HEK293 (cell line): Measurements from ENCODE around the gene LDLR.

Experiments used
- CTCF ChIP-seq: fragments of 450-650 bp; formaldehyde crosslinking; IDR thresholded peaks from 2 replicates; pipeline ENCODE4 v1.5.1; 2016; ENCODE audit warnings: missing biosample characterization, missing genetic modification characterization
- GFI1B ChIP-seq: fragments of 450-650 bp; formaldehyde crosslinking; IDR thresholded peaks from 2 replicates; pipeline ENCODE4 v1.5.1; 2016; ENCODE audit warnings: missing biosample characterization, missing genetic modification characterization
- PATZ1 ChIP-seq: fragments of 450-650 bp; formaldehyde crosslinking; IDR thresholded peaks from 2 replicates; pipeline ENCODE4 v1.5.1; 2016; ENCODE audit warnings: missing biosample characterization, missing genetic modification characterization
- TSHZ1 ChIP-seq: fragments of 450-650 bp; formaldehyde crosslinking; IDR thresholded peaks from 2 replicates; pipeline ENCODE4 v1.5.1; 2016; ENCODE audit warnings: missing biosample characterization, missing genetic modification characterization, borderline replicate concordance
- ZBTB11 ChIP-seq: fragments of 450-650 bp; formaldehyde crosslinking; conservative IDR thresholded peaks from 2 replicates; pipeline ENCODE4 v1.5.1; 2016; ENCODE audit warnings: low read depth, missing biosample characterization, missing genetic modification characterization
- ZBTB17 ChIP-seq: fragments of 450-650 bp; formaldehyde crosslinking; IDR thresholded peaks from 2 replicates; pipeline ENCODE4 v1.5.1; 2016; ENCODE audit warnings: missing biosample characterization, missing genetic modification characterization
- ZBTB7A ChIP-seq: fragments of 450-650 bp; formaldehyde crosslinking; IDR thresholded peaks from 2 replicates; pipeline ENCODE4 v1.5.1; 2016; ENCODE audit warnings: low read depth, missing biosample characterization, missing genetic modification characterization
- ZNF560 ChIP-seq: fragments of 450-650 bp; formaldehyde crosslinking; IDR thresholded peaks from 2 replicates; pipeline ENCODE4 v1.5.1; 2017; ENCODE audit warnings: missing biosample characterization, missing genetic modification characterization, borderline replicate concordance
- ZNF596 ChIP-seq: fragments of 450-650 bp; IDR thresholded peaks from 2 replicates; pipeline ENCODE4 v1.5.0; 2018; ENCODE audit warnings: missing biosample characterization, mild to moderate bottlenecking, missing genetic modification characterization, moderate library complexity
- ZNF624 ChIP-seq: fragments of 450-650 bp; formaldehyde crosslinking; IDR thresholded peaks from 2 replicates; pipeline ENCODE4 v1.5.1; 2017; ENCODE audit warnings: missing biosample characterization, missing genetic modification characterization

- TF ChIP-seq ZBTB7A (no peak), CTCF (tag by site-specific recombination) (no peak), ZNF560 (tag by site-specific recombination) (no peak), ZBTB11 (tag by site-specific recombination) (no peak), ZBTB17 (tag by site-specific recombination) (no peak), GFI1B (tag by site-specific recombination) (no peak), ZNF624 (no peak), ZNF596 (tag by site-specific recombination) (no peak), TSHZ1 (tag by site-specific recombination) (no peak), PATZ1 (tag by site-specific recombination) (no peak)
These were observed 70.6 kb downstream of the LDLR start for GRCh38 chr19:11159598-11160439.
